ENCODE results near the gene STPG2.

Gene STPG2

GRCh38 chr4:97759785-97760184 lies 383.5 kb downstream of the STPG2 start:
- H3K9ac ChIP-seq (ENCODE audit: low read length): no peak overlapping the region
- H4K20me1 ChIP-seq (ENCODE audit: insufficient read depth, low read length): no peaks in the 10 kb centered on the region
- H3K79me2 ChIP-seq (ENCODE audit: insufficient read depth, low read length): no peaks in the 10 kb centered on the region
- H3K4me1 ChIP-seq (ENCODE audit: insufficient read depth, low read length, severe bottlenecking): no peaks in the 10 kb centered on the region
- no peak overlapping the region for H3K4me2 ChIP-seq (ENCODE audit: low read length)
- H3F3A ChIP-seq (ENCODE audit: insufficient read depth, low read length): no peaks in the 10 kb centered on the region
- H3K36me3 ChIP-seq (ENCODE audit: insufficient read depth, low read length): no peaks in the 10 kb centered on the region
- H3K27ac ChIP-seq (ENCODE audit: low read depth, low read length, poor library complexity, severe bottlenecking): no peak overlapping the region
- H2AFZ ChIP-seq (ENCODE audit: low read length): no peak overlapping the region
- H3K9me3 ChIP-seq (ENCODE audit: low read length): no peaks in the 10 kb centered on the region
- no peaks in the 10 kb centered on the region for H3K27me3 ChIP-seq (ENCODE audit: insufficient read depth, low read length)
- H3K9me2 ChIP-seq (ENCODE audit: low read depth, low read length): no peaks in the 10 kb centered on the region
- TF ChIP-seq EZH2 (IDR thresholded peaks at IDR 0.05; ENCODE audit: borderline replicate concordance, low read length): no peak
- no peak for TF ChIP-seq CTCF (IDR thresholded peaks at IDR 0.05; ENCODE audit: low read length)
- no peak overlapping the region for H3K4me3 ChIP-seq (ENCODE audit: low read depth, low read length, poor library complexity, severe bottlenecking)

- Histone ChIP-seq H3K79me2 (ENCODE audit: insufficient read depth, low read length) (no peaks in the 10 kb centered on the region), H3K4me3 (ENCODE audit: low read depth, low read length, poor library complexity, severe bottlenecking) (no peak overlapping the region), H3K9me2 (ENCODE audit: low read depth, low read length) (no peaks in the 10 kb centered on the region), H3K36me3 (ENCODE audit: insufficient read depth, low read length) (no peaks in the 10 kb centered on the region), H4K20me1 (ENCODE audit: insufficient read depth, low read length) (no peaks in the 10 kb centered on the region), H3K27me3 (ENCODE audit: insufficient read depth, low read length) (no peaks in the 10 kb centered on the region), H3K4me2 (ENCODE audit: low read length) (no peak overlapping the region), H3K4me1 (ENCODE audit: insufficient read depth, low read length, severe bottlenecking) (no peaks in the 10 kb centered on the region), H3K9me3 (ENCODE audit: low read length) (no peaks in the 10 kb centered on the region), H2AFZ (ENCODE audit: low read length) (no peak overlapping the region), H3K9ac (ENCODE audit: low read length) (no peak overlapping the region), H3F3A (ENCODE audit: insufficient read depth, low read length) (no peaks in the 10 kb centered on the region), H3K27ac (ENCODE audit: low read depth, low read length, poor library complexity, severe bottlenecking) (no peak overlapping the region)
- TF ChIP-seq EZH2 (IDR thresholded peaks at IDR 0.05; ENCODE audit: borderline replicate concordance, low read length) (no peak), CTCF (IDR thresholded peaks at IDR 0.05; ENCODE audit: low read length) (no peak)
These were observed 390.7 kb downstream of the STPG2 start for GRCh38 chr4:97752599-97752998.

DNA sequence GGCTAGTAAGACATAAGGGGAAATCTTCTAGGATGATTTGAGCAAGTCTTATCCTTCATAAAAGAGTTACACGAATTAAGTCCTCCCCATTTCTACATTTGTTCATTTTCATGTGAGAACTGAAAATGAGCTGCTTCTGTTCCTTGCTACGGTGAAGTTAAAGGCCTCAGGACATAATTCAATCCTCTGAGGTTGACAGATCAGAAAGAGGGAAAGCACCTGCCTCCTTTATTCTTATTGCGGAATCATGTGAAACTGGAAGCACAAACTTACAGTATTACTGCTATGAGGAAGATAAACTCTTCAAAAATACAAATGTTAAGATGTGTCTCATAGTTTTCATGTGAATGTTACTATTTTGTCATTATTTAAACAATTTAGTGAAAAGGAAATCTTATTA lies 395.3 kb downstream of the STPG2 start:
- no peaks in the 10 kb centered on the region for H3K36me3 ChIP-seq (ENCODE audit: insufficient read depth, low read length)
- H3K9me3 ChIP-seq (ENCODE audit: low read length): no peaks in the 10 kb centered on the region
- H3K27me3 ChIP-seq (ENCODE audit: insufficient read depth, low read length): no peaks in the 10 kb centered on the region
- H3K9ac ChIP-seq (ENCODE audit: low read length): no peak overlapping the region
- no peaks in the 10 kb centered on the region for H3F3A ChIP-seq (ENCODE audit: insufficient read depth, low read length)
- no peak overlapping the region for H3K27ac ChIP-seq (ENCODE audit: low read depth, low read length, poor library complexity, severe bottlenecking)
- H2AFZ ChIP-seq (ENCODE audit: low read length): no peak overlapping the region
- H3K4me1 ChIP-seq (ENCODE audit: insufficient read depth, low read length, severe bottlenecking): no peaks in the 10 kb centered on the region
- H3K9me2 ChIP-seq (ENCODE audit: low read depth, low read length): no peaks in the 10 kb centered on the region
- no peak overlapping the region for H3K4me2 ChIP-seq (ENCODE audit: low read length)
- TF ChIP-seq CTCF (IDR thresholded peaks at IDR 0.05; ENCODE audit: low read length): no peak
- TF ChIP-seq EZH2 (IDR thresholded peaks at IDR 0.05; ENCODE audit: borderline replicate concordance, low read length): no peak
- H3K4me3 ChIP-seq (ENCODE audit: low read depth, low read length, poor library complexity, severe bottlenecking): no peak overlapping the region
- H4K20me1 ChIP-seq (ENCODE audit: insufficient read depth, low read length): no peaks in the 10 kb centered on the region
- no peaks in the 10 kb centered on the region for H3K79me2 ChIP-seq (ENCODE audit: insufficient read depth, low read length)
